GM12878 (cell line): ENCODE measurements around the gene SBF1. TPM values are rescaled to one million over a fixed set of nuclear protein-coding genes. Genes with fewer than 3 reads are reported as not detected.

Experiments used
- ATF3 ChIP-seq: IDR thresholded peaks from 2 replicates; pipeline ENCODE4 v1.6.1; 2011; ENCODE audit warnings: low read depth, mild to moderate bottlenecking, low read length, moderate library complexity, borderline replicate concordance; ENCODE audit errors: extremely low read depth
- BACH1 ChIP-seq: fragments of 450-650 bp; IDR thresholded peaks from 2 replicates; pipeline ENCODE4 v1.6.1; 2017; ENCODE audit warnings: mild to moderate bottlenecking, borderline replicate concordance
- CBFB ChIP-seq: IDR thresholded peaks from 2 replicates; pipeline ENCODE4 v1.6.1; 2016; ENCODE audit warnings: antibody characterized with exemption, low read depth
- CBX5 ChIP-seq: sonication (generic); IDR thresholded peaks from 2 replicates; pipeline ENCODE4 v1.6.1; 2016; ENCODE audit warnings: low read depth, moderate library complexity, mild to moderate bottlenecking, inconsistent platforms
- HDAC2 ChIP-seq: fragments of 200-600 bp; sonication (generic); IDR thresholded peaks from 2 replicates; pipeline ENCODE4 v1.6.1; 2017
- IKZF2 ChIP-seq, 2 experiments: fragments of 450-650 bp; IDR thresholded peaks; 2 replicates each; pipeline ENCODE4 v1.6.1; 2017; ENCODE audit warnings: mild to moderate bottlenecking in 2 of 2, moderate library complexity in 2 of 2
- MEF2B ChIP-seq: fragments of 450-650 bp; IDR thresholded peaks from 2 replicates; pipeline ENCODE4 v1.6.1; 2018; ENCODE audit warnings: mild to moderate bottlenecking, moderate library complexity; ENCODE audit not compliant: partially characterized antibody, poor library complexity, severe bottlenecking
- NFXL1 ChIP-seq: fragments of 450-650 bp; IDR thresholded peaks from 2 replicates; pipeline ENCODE4 v1.6.1; 2017; ENCODE audit warnings: antibody characterized with exemption, mild to moderate bottlenecking, borderline replicate concordance
- NFYB ChIP-seq: IDR thresholded peaks from 2 replicates; pipeline ENCODE4 v1.6.1; 2011; ENCODE audit warnings: low read depth, mild to moderate bottlenecking, low read length, improper control_type of control experiment, moderate library complexity; ENCODE audit not compliant: insufficient read depth
- POLR2A ChIP-seq: IDR thresholded peaks from 2 replicates; pipeline ENCODE4 v1.6.1; 2011; ENCODE audit warnings: low read depth, mild to moderate bottlenecking, low read length
- RAD21 ChIP-seq: IDR thresholded peaks from 2 replicates; pipeline ENCODE4 v1.6.1; 2011; ENCODE audit warnings: mild to moderate bottlenecking, low read depth, low read length, moderate library complexity; ENCODE audit not compliant: insufficient read depth
- RAD51 ChIP-seq: fragments of 450-650 bp; IDR thresholded peaks from 2 replicates; pipeline ENCODE4 v1.6.1; 2016; ENCODE audit warnings: moderate library complexity, mild to moderate bottlenecking, inconsistent platforms
- SIN3A ChIP-seq: IDR thresholded peaks from 2 replicates; pipeline ENCODE4 v1.6.1; 2012; ENCODE audit warnings: low read depth, low read length, improper control_type of control experiment
- SMARCA5 ChIP-seq: fragments of 450-650 bp; IDR thresholded peaks from 2 replicates; pipeline ENCODE4 v1.6.1; 2017; ENCODE audit warnings: mild to moderate bottlenecking
- SMC3 ChIP-seq: IDR thresholded peaks from 2 replicates; pipeline ENCODE4 v1.6.1; 2011; ENCODE audit warnings: low read length, improper control_type of control experiment, borderline replicate concordance
- TCF12 ChIP-seq: IDR thresholded peaks from 2 replicates; pipeline ENCODE4 v1.6.1; 2011; ENCODE audit warnings: low read depth, mild to moderate bottlenecking, low read length
- YY1 ChIP-seq: IDR thresholded peaks from 2 replicates; pipeline ENCODE4 v1.6.1; 2011; ENCODE audit warnings: low read depth, mild to moderate bottlenecking, low read length
- ZNF217 ChIP-seq: fragments of 450-650 bp; IDR thresholded peaks from 2 replicates; pipeline ENCODE4 v1.6.1; 2017; ENCODE audit warnings: antibody characterized with exemption, mild to moderate bottlenecking
- ZSCAN29 ChIP-seq: fragments of 450-650 bp; IDR thresholded peaks from 2 replicates; pipeline ENCODE4 v1.6.1; 2017; ENCODE audit warnings: mild to moderate bottlenecking, moderate library complexity
- polyA plus RNA-seq, 11 experiments: library from polyadenylated mRNA; depleted of rRNA in 4 of 11; unstranded in 6 of 11; stranded (reverse) in 5 of 11; fragments of >200 nt; fragmentation: Nextera tagmentation in 4 of 11; fragmentation: Illumina TruSeq in 1 of 11; extraction: Ambion mirVana in 4 of 11; extraction: Trizol in 1 of 11; gene quantifications; 1 replicate in 1 of 11; 2 replicates in 10 of 11; pipeline versions ENCODE4 v1.2.1 to v1.2.3, GENCODE V29; 2011 to 2016; ENCODE audit warnings: inconsistent platforms in 2 of 11, missing spikeins in 2 of 11, low read depth in 1 of 11
- total RNA-seq, 4 experiments: library from RNA; depleted of rRNA in 3 of 4; stranded (reverse); fragments of >200 nt in 3 of 4; fragmentation: Illumina TruSeq in 1 of 4; extraction: Trizol in 1 of 4; gene quantifications; 2 replicates each; pipeline versions ENCODE4 v1.2.1 to v1.2.3, GENCODE V29; 2013 to 2021
- TF ChIP-seq, protein P1 (sequence below): fragments of 450-650 bp; IDR thresholded peaks from 2 replicates; pipeline ENCODE4 v1.6.1; 2014; ENCODE audit warnings: mild to moderate bottlenecking

SBF1 gene
- total and polyA plus RNA-seq, 10 of the 15 experiments (the other 5 are each of a cell fraction or from before 2014, with no cell fraction given): 0.23 to 95.0 (median 17.8) TPM

DNA sequence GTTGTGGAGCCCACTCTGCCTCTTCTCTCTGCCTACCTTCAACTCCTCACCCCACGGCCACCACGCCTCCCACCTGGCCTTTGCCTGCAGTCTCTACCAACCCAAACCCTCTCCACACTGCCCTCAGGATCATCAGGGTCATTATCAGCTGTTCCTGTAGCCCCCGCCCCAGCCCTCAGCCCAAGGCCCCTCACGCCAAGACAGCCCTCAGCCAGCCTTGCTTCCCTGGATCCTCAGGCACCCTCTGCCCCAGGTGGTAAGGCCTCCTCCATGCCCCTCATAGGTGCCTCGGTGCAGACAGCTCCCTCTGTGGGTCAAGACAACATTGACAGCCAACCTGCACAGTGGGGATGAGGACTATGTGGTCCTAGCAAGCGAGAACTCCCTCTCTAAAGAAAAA, 1.7 kb downstream of the SBF1 start (continued):
- TF ChIP-seq NFXL1: no peak
- no peak for TF ChIP-seq ZNF217
- peak; percentile 41 for TF ChIP-seq RAD21
- TF ChIP-seq CBFB: no peak
- TF ChIP-seq, protein P1, sequence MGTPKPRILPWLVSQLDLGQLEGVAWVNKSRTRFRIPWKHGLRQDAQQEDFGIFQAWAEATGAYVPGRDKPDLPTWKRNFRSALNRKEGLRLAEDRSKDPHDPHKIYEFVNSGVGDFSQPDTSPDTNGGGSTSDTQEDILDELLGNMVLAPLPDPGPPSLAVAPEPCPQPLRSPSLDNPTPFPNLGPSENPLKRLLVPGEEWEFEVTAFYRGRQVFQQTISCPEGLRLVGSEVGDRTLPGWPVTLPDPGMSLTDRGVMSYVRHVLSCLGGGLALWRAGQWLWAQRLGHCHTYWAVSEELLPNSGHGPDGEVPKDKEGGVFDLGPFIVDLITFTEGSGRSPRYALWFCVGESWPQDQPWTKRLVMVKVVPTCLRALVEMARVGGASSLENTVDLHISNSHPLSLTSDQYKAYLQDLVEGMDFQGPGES: no peak
- TF ChIP-seq RAD51: no peak
- no peak for TF ChIP-seq YY1
- no peak for TF ChIP-seq IKZF2 (IDR thresholded peaks at IDR 0.05)
- no peak for TF ChIP-seq ATF3
- peak; percentile 55; the same call in 1 of the 2 replicates for TF ChIP-seq SMARCA5
- TF ChIP-seq NFYB: no peak
- 0 out of 2 replicates have a peak, but pooled peaks have one; percentile 37 for TF ChIP-seq POLR2A
- no peak for TF ChIP-seq ZSCAN29
- TF ChIP-seq SMC3: peak; percentile 33; the same call in 1 of the 2 replicates
- no peak for TF ChIP-seq BACH1
- no peak for TF ChIP-seq TCF12
- TF ChIP-seq HDAC2: no peak
- TF ChIP-seq MEF2B: no peak
- no peak for TF ChIP-seq CBX5
- TF ChIP-seq SIN3A: 0 out of 2 replicates have a peak, but pooled peaks have one; percentile 21
